K562 (cell line): Measurements from ENCODE around the gene CEBPZ. TPM values are rescaled to one million over a fixed set of nuclear protein-coding genes. Genes with fewer than 3 reads are reported as not detected.

ENCODE experiments used
- ATAC-seq: fragments of 200-7000 bp; cut with Tn5 transposase; 3 replicates; pipeline ENCODE4 v1.9.1; 2020; ENCODE audit warnings: moderate library complexity
- BruUV-seq: library from RNA; stranded (reverse); fragments of 400-500 nt; replicated peaks from 2 replicates; lab custom pipeline; 2021; lab: Mats Ljungman, UMichigan
- CTCF ChIA-PET: fragments of 300-600 bp; formaldehyde crosslinking; extraction: SDS; loops from one replicate; lab custom pipeline; 2021; ENCODE audit warnings: low intra/inter-chr PET ratio; lab: Yijun Ruan, JAX
- POLR2A ChIA-PET: fragments of 300-600, 350-650 bp; sonication (Branson Sonifier 250); formaldehyde crosslinking; extraction: SDS; loops from one replicate; lab custom pipeline; 2021; ENCODE audit warnings: antibody characterized with exemption, inconsistent platforms; lab: Yijun Ruan, JAX
- DNase-seq, 4 experiments: peaks; one replicate each; pipeline versions ENCODE4 v3.0.0 to v3.0.0-alpha.2; 2011 to 2018; ENCODE audit warnings: low spot score in 3 of 4, mixed read lengths in 3 of 4; ENCODE audit errors: extremely low read depth in 1 of 4
- FAIRE-seq: peaks from 2 replicates; lab custom pipeline; 2011; peaks lifted over from hg19 to GRCh38; lab: Jason Lieb, UNC
- H2AFZ ChIP-seq: 2 replicates; pipeline ENCODE4 v1.6.0; 2011; ENCODE audit warnings: low read depth, low read length, control low read depth, inconsistent platforms
- H3K27ac ChIP-seq: fragments of 200-600 bp; 3 replicates; pipeline ENCODE4 v1.8.0; 2011; ENCODE audit warnings: low read depth, mild to moderate bottlenecking, control low read depth, inconsistent platforms, low read length, moderate library complexity, mixed read lengths; ENCODE audit errors: extremely low read depth
- H3K27me3 ChIP-seq, 2 experiments: fragments of 300-600 bp in 1 of 2; 2 replicates in 1 of 2; 3 replicates in 1 of 2; pipeline versions ENCODE4 v1.6.0 to v1.8.0; 2011; ENCODE audit warnings: inconsistent platforms in 2 of 2, low read length in 2 of 2, mild to moderate bottlenecking in 1 of 2, mixed read lengths in 1 of 2, moderate library complexity in 1 of 2; ENCODE audit not compliant: control insufficient read depth in 2 of 2, insufficient read depth in 2 of 2
- H3K36me3 ChIP-seq: fragments of 300-600 bp; 3 replicates; pipeline ENCODE4 v1.8.0; 2011; ENCODE audit warnings: mild to moderate bottlenecking, low read length, inconsistent platforms; ENCODE audit not compliant: control insufficient read depth, insufficient read depth
- H3K4me1 ChIP-seq, 2 experiments: fragments of 200-600 bp in 1 of 2; replicated peaks in 1 of 2; 2 replicates in 1 of 2; 3 replicates in 1 of 2; pipeline versions ENCODE4 v1.5.1 to v1.8.0; 2011; ENCODE audit warnings: inconsistent platforms in 2 of 2, low read length in 2 of 2, mild to moderate bottlenecking in 1 of 2, mixed read lengths in 1 of 2, moderate library complexity in 1 of 2; ENCODE audit not compliant: control insufficient read depth in 2 of 2, insufficient read depth in 2 of 2
- H3K4me2 ChIP-seq: 2 replicates; pipeline ENCODE4 v1.6.1; 2011; ENCODE audit warnings: low read length, control low read depth, inconsistent platforms, mixed read lengths; ENCODE audit not compliant: insufficient read depth
- H3K4me3 ChIP-seq: fragments of 200-600 bp; sonication (generic), shearing (Covaris generic); 2 replicates; pipeline ENCODE4 v1.5.1; 2016; ENCODE audit warnings: control low read depth, inconsistent platforms
- H3K79me2 ChIP-seq: fragments of 200-600 bp; 3 replicates; pipeline ENCODE4 v1.8.0; 2011; ENCODE audit warnings: low read length, inconsistent platforms; ENCODE audit not compliant: control insufficient read depth, insufficient read depth
- H3K9ac ChIP-seq, 2 experiments: 2 replicates each; pipeline versions ENCODE4 v1.6.0 to v1.6.1; 2011; ENCODE audit warnings: low read depth in 2 of 2, low read length in 2 of 2, control low read depth in 1 of 2, inconsistent platforms in 1 of 2, mild to moderate bottlenecking in 1 of 2, mixed read lengths in 1 of 2; ENCODE audit not compliant: insufficient read depth in 1 of 2
- H3K9me1 ChIP-seq: one replicate; pipeline ENCODE4 v1.6.0; 2011; ENCODE audit warnings: inconsistent platforms, mild to moderate bottlenecking, low read length, moderate library complexity; ENCODE audit not compliant: control insufficient read depth, insufficient read depth
- H3K9me3 ChIP-seq: replicated peaks from 2 replicates; pipeline ENCODE4 v1.5.1; 2011; ENCODE audit warnings: low read depth, low read length, inconsistent platforms; ENCODE audit not compliant: control insufficient read depth, insufficient read depth
- H4K20me1 ChIP-seq: replicated peaks from 2 replicates; pipeline ENCODE4 v1.6.1; 2011; ENCODE audit warnings: low read length, inconsistent platforms, mixed read lengths; ENCODE audit not compliant: control insufficient read depth, insufficient read depth
- HNRNPL ChIP-seq: fragments of 200-400 bp; formaldehyde crosslinking; IDR thresholded peaks from 2 replicates; pipeline ENCODE4 v1.6.1; 2017; ENCODE audit warnings: low read depth, mild to moderate bottlenecking, low read length
- MTA3 ChIP-seq: fragments of 450-650 bp; formaldehyde crosslinking; IDR thresholded peaks from 2 replicates; pipeline ENCODE4 v1.6.1; 2017; ENCODE audit warnings: mild to moderate bottlenecking, borderline replicate concordance
- OTX1 ChIP-seq: fragments of 450-650 bp; formaldehyde crosslinking; IDR thresholded peaks from 2 replicates; pipeline ENCODE4 v1.4.0; 2022; ENCODE audit warnings: mild to moderate bottlenecking
- ZFP30 ChIP-seq: fragments of 250-450 bp; sonication (Bioruptor Pico); IDR thresholded peaks from 2 replicates; pipeline ENCODE4 v1.8.0; 2022; ENCODE audit warnings: moderate library complexity, mild to moderate bottlenecking, inconsistent platforms, borderline replicate concordance
- WGBS: fragments of 100-300 bp; shearing (Covaris generic); methylation state at CpG from one replicate; pipeline ENCODE4 v1.1.6; 2016; ENCODE audit warnings: low coverage, mixed read lengths; ENCODE audit not compliant: insufficient coverage; ENCODE audit errors: missing lambda C conversion rate; 5-methylcytosine and 5-hydroxymethylcytosine counted together
- in situ Hi-C: fragments of 300-500 bp; cut with MboI; formaldehyde crosslinking; loops from 4 replicates; pipeline ENCODE4 v1.15.0; 2018; ENCODE audit warnings: inconsistent platforms, mixed read lengths
- intact Hi-C: fragments of 100-400 bp; cut with micrococcal nuclease; formaldehyde crosslinking; loops from 2 replicates; pipeline ENCODE4 v1.14.2; 2022
- polyA plus RNA-seq, 8 experiments: library from polyadenylated mRNA; depleted of rRNA in 4 of 8; stranded (reverse) in 5 of 8; unstranded in 3 of 8; fragments of >200 nt; fragmentation: Nextera tagmentation in 2 of 8; fragmentation: Illumina TruSeq in 1 of 8; extraction: Ambion mirVana in 2 of 8; extraction: Trizol in 1 of 8; gene quantifications; 2 replicates each; pipeline versions ENCODE4 v1.2.1 to v1.2.3, GENCODE V29; 2011 to 2014; ENCODE audit warnings: inconsistent platforms in 1 of 8, missing spikeins in 1 of 8
- total RNA-seq, 7 experiments: library from RNA; depleted of rRNA in 6 of 7; stranded (reverse); fragments of >200 nt in 6 of 7; fragmentation: Illumina TruSeq in 2 of 7; extraction: Trizol in 2 of 7; gene quantifications; 2 replicates each; pipeline versions ENCODE4 v1.2.1 to v1.2.3, GENCODE V29; 2011 to 2021; ENCODE audit warnings: low replicate concordance in 1 of 7

Gene CEBPZ
- total and polyA plus RNA-seq, 9 of the 15 experiments (the other 6 are each of a cell fraction or from before 2014, with no cell fraction given): 49.7 to 160 (median 82.8) TPM

GRCh38 chr2:37244017-37244416, 12.6 kb upstream of the CEBPZ start (continued):
- no peak for TF ChIP-seq OTX1 (CRISPR knock-in tag)
- no peak for TF ChIP-seq MTA3

DNA sequence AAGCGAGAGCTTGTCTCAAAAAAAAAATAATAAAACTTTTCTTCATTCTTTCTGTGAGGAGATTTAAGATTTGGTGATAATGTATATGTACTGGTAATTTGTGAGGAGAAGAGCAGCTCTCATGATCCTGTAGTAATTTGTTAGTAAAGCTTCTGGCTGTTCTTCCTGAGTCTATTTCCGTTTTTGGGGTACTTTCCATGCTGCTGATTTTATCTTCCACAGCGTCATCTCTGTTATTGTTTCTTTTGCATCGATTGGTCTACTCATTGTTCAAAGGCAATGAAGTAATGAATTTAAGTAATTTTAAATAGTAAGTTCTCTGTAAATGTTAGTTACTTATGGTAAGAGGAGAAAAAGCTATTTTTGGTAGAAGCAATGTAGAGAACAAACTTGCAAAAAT, 12.0 kb upstream of the CEBPZ start:
- CTCF ChIA-PET: no interaction called here
- H3K79me2 ChIP-seq: no peaks in the 10 kb centered on the region
- no peak overlapping the region for H3K4me3 ChIP-seq
- H3K9ac ChIP-seq: no peak overlapping the region
- POLR2A ChIA-PET: interaction anchor here (1.2 to 1.7 kb wide), 3 partner anchors 11 to 12 kb away, joined by 4 to 6 read pairs (median 6); partner anchors contain the start of genes CEBPZ and NDUFAF7
- H4K20me1 ChIP-seq: no peaks in the 10 kb centered on the region
- 63% methylated on average over 4 of the region's 4 CpGs for WGBS
- DNase-seq: no peak
- peaks cover 82% of the 10 kb centered on the region for H3K36me3 ChIP-seq
- no peak overlapping the region for H2AFZ ChIP-seq
- H3K4me2 ChIP-seq: no peak overlapping the region
- intact Hi-C loops: no loop called here
- H3K4me1 ChIP-seq: no peaks in the 10 kb centered on the region
- in situ Hi-C loops: no loop called here
- TF ChIP-seq HNRNPL: no peak
- TF ChIP-seq ZFP30 (CRISPR knock-in tag): 0 out of 2 replicates have a peak, but pooled peaks have one; percentile 42
- no peak overlapping the region for H3K27ac ChIP-seq
- no peak for ATAC-seq
- no peaks in the 10 kb centered on the region for H3K27me3 ChIP-seq
- no peaks in the 10 kb centered on the region for H3K9me3 ChIP-seq
- FAIRE-seq: no peak
- BruUV-seq: no TSS peak
- H3K9me1 ChIP-seq: no peaks in the 10 kb centered on the region
